ENCODE data around the gene ZNF276.
"Not testable (repeated sequence)": the region's sequence is repeated elsewhere in the genome, so short reads cannot be mapped to it uniquely, and the experiment has no call there.

The ZNF276 gene

DNA sequence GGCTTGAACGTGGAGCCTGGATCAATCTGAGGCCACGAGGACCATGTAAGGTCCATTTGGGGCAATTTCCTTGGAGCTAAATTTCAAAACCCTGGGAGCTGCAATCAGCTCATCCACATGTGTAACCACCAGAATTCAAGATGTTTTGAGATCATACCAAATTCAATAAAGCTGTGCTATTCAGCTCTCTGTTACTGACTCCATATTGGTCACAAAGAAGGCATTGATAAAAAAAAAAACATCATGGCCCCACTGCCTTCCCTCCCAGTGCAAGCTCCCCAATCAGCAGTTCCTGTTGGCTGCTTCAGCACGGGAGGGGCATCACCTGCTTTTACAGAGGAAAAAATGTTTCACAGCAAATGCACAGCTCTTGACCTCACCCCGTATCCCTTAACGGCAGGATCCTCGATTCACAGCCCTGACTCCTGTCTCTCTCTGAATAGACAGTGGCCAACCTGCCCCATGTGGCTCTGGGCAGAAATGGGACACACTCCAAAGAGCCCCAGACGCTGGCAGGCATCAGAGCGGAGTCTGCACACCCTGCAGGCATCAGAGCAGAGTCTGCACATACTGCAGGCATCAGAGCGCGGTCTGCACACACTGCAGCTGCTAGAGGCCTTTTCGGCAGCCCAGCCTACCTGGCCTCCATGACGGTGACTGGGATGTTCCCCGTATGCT lies 58.0 kb downstream of the ZNF276 start:
- no peak for TF ChIP-seq CTCF (IDR thresholded peaks at IDR 0.05; ENCODE audit: insufficient read depth, low read length, poor library complexity, severe bottlenecking)
- H3K4me3 ChIP-seq (replicated peaks; ENCODE audit: low read depth, low read length) = no peak overlapping the region
- peaks cover 26% of the 10 kb centered on the region for H3K36me3 ChIP-seq (ENCODE audit: control insufficient read depth, insufficient read depth, low read length)
- DNase-seq (ENCODE audit: extremely low read depth, insufficient read length) = no peak
- H3K27me3 ChIP-seq (replicated peaks; ENCODE audit: control insufficient read depth, insufficient read depth, low read length) = no peaks in the 10 kb centered on the region

GRCh38 chr16:89779909-89780305 lies 58.6 kb downstream of the ZNF276 start:
- no peak overlapping the region for H3K4me3 ChIP-seq (replicated peaks; ENCODE audit: low read depth, low read length)
- H3K36me3 ChIP-seq (ENCODE audit: control insufficient read depth, insufficient read depth, low read length) = peaks cover 26% of the 10 kb centered on the region
- no peak for DNase-seq (ENCODE audit: extremely low read depth, insufficient read length)
- TF ChIP-seq CTCF (IDR thresholded peaks at IDR 0.05; ENCODE audit: insufficient read depth, low read length, poor library complexity, severe bottlenecking) = no peak
- no peaks in the 10 kb centered on the region for H3K27me3 ChIP-seq (replicated peaks; ENCODE audit: control insufficient read depth, insufficient read depth, low read length)

DNA sequence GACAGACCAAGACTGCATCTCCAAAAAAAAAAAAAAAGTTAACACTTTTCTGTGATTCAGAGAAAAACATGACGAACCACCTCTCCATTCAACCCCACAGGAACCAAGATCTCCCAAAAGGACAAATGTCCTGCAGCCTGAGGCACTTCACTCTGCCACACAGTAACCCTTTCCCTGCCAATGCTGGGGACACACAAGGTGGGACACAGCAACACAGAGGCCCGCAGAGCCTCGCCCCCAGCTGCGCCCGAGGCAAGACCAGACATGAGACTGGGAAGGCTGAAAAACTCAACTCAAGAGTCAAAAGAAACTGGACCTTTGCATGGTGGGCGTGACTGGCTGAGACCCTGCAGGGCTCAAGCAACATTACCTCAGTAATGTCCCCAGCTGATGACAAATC lies 61.2 kb downstream of the ZNF276 start:
- TF ChIP-seq CTCF (IDR thresholded peaks at IDR 0.05; ENCODE audit: insufficient read depth, low read length, poor library complexity, severe bottlenecking) = no peak
- peaks cover 21% of the 10 kb centered on the region for H3K36me3 ChIP-seq (ENCODE audit: control insufficient read depth, insufficient read depth, low read length)
- H3K27me3 ChIP-seq (replicated peaks; ENCODE audit: control insufficient read depth, insufficient read depth, low read length) = no peaks in the 10 kb centered on the region
- H3K4me3 ChIP-seq (replicated peaks; ENCODE audit: low read depth, low read length) = no peak overlapping the region
- no peak for DNase-seq (ENCODE audit: extremely low read depth, insufficient read length)

- H3K4me3 ChIP-seq (replicated peaks; ENCODE audit: low read depth, low read length); H3K27me3 ChIP-seq (replicated peaks; ENCODE audit: control insufficient read depth, insufficient read depth, low read length); DNase-seq (ENCODE audit: extremely low read depth, insufficient read length): not testable (repeated sequence)
- H3K36me3 ChIP-seq (ENCODE audit: control insufficient read depth, insufficient read depth, low read length) = peaks cover 18% of the 10 kb centered on the region
Observed at GRCh38 chr16:89783952-89784351, 62.6 kb downstream of the ZNF276 start.

- TF ChIP-seq CTCF (IDR thresholded peaks at IDR 0.05; ENCODE audit: insufficient read depth, low read length, poor library complexity, severe bottlenecking) = no peak
- peaks cover 15% of the 10 kb centered on the region for H3K36me3 ChIP-seq (ENCODE audit: control insufficient read depth, insufficient read depth, low read length)
- DNase-seq (ENCODE audit: extremely low read depth, insufficient read length) = no peak
- no peaks in the 10 kb centered on the region for H3K27me3 ChIP-seq (replicated peaks; ENCODE audit: control insufficient read depth, insufficient read depth, low read length)
- H3K4me3 ChIP-seq (replicated peaks; ENCODE audit: low read depth, low read length) = no peak overlapping the region
Observed at GRCh38 chr16:89784406-89784805, 63.1 kb downstream of the ZNF276 start.

DNA sequence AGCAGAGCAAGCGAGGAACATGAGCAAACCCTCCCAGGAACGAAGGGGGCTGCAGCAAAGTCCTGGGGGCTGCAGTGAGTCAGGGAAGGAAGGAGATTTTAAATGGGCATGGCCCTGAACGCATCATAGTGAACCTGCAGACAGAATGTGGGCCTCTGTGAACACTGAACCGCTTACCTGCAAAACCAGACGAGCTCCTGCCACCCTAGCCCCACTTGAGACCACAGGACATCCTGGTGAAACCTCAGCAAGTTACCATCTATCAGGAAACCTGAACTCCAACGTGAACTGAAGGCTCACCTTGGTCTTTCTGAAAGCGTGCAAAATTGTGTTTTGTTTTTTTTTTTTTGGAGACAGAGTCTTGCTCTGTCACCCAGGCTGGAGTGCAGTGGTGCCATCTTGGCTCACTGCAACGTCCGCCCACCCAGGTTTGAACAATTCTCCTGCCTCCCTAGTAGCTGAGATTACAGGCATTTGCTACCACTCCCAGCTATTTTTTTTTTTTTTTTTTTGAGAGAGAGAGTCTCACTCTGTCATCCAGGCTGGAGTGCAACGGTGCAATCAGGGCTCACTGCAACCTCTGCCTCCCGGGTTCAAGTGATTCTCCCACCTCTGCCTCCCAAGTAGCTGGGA lies 64.3 kb downstream of the ZNF276 start:
- peaks cover 7% of the 10 kb centered on the region for H3K36me3 ChIP-seq (ENCODE audit: control insufficient read depth, insufficient read depth, low read length)

More for the DNA sequence above, 64.3 kb downstream of the ZNF276 start:
- no peak for DNase-seq (ENCODE audit: extremely low read depth, insufficient read length)
- Histone ChIP-seq H3K4me3 (replicated peaks; ENCODE audit: low read depth, low read length) (no peak overlapping the region), H3K27me3 (replicated peaks; ENCODE audit: control insufficient read depth, insufficient read depth, low read length) (no peaks in the 10 kb centered on the region)
- TF ChIP-seq CTCF (IDR thresholded peaks at IDR 0.05; ENCODE audit: insufficient read depth, low read length, poor library complexity, severe bottlenecking) = no peak

Data from GM06990 (cell line).